Body of pancreas (tissue), 4 donors: ENCODE results near the gene NCL. TPM values are rescaled to one million over a fixed set of nuclear protein-coding genes. Genes with fewer than 3 reads are reported as not detected.
"Not testable (repeated sequence)": the region's sequence is repeated elsewhere in the genome, so short reads cannot be mapped to it uniquely, and the experiment has no call there.

Source experiments
- ATAC-seq: fragments of 150-250 bp; one replicate; pipeline ENCODE4 v1.9.1; 2016
- DNase-seq, 4 donors: peaks; one replicate each; pipeline ENCODE4 v3.0.0-alpha.2; 2019
- H3K27ac ChIP-seq, 4 donors: fragments of 200-600 bp; sonication (generic); 1 replicate in 3 of 4; 2 replicates in 1 of 4; pipeline versions ENCODE4 v1.5.1 to v1.6.1; 2016 to 2019; ENCODE audit warnings: mild to moderate bottlenecking in 1 of 4, mixed read lengths in 1 of 4, moderate library complexity in 1 of 4
- H3K27me3 ChIP-seq, 2 donors: fragments of 200-600 bp; sonication (generic); one replicate each; pipeline ENCODE4 v1.6.0; 2016; ENCODE audit warnings: mild to moderate bottlenecking in 1 of 2
- H3K36me3 ChIP-seq, 2 donors: fragments of 200-600 bp; sonication (generic); replicated peaks in 1 of 2; 2 replicates each; pipeline ENCODE4 v1.5.1; 2016; ENCODE audit warnings: low read depth in 2 of 2; ENCODE audit not compliant: insufficient read depth in 1 of 2
- H3K4me1 ChIP-seq: fragments of 200-600 bp; sonication (generic); one replicate; pipeline ENCODE4 v1.6.0; 2016
- H3K4me3 ChIP-seq, 2 donors: fragments of 200-600 bp; sonication (generic); 1 replicate in 1 of 2; 2 replicates in 1 of 2; pipeline ENCODE4 v1.5.1; 2016 to 2019
- H3K9me3 ChIP-seq, 3 donors: fragments of 200-600 bp; sonication (generic); 1 replicate in 2 of 3; 2 replicates in 1 of 3; pipeline ENCODE4 v1.5.1; 2016
- POLR2A ChIP-seq, 3 donors: fragments of 450-650 bp; IDR thresholded peaks; one replicate each; pipeline ENCODE4 v1.6.1; 2016; ENCODE audit warnings: antibody characterized with exemption in 3 of 3, mild to moderate bottlenecking in 2 of 3
- WGBS, 2 donors: methylation state at CpG; one replicate each; pipeline ENCODE4 v1.1.5; 2017; 5-methylcytosine and 5-hydroxymethylcytosine counted together
- intact Hi-C: fragments of 100-400 bp; cut with DNase I; formaldehyde crosslinking; loops from one replicate; pipeline ENCODE4 v1.15.1; 2023
- total RNA-seq, 2 donors: library from RNA; depleted of rRNA; stranded (reverse); fragments of >200 nt; gene quantifications; one replicate each; pipeline ENCODE4 v1.1.0, GENCODE V29; 2016
- TF ChIP-seq, protein P1 (sequence below), 7 experiments: fragments of 450-650 bp in 4 of 7; fragments of 200-600 bp in 3 of 7; sonication (generic) in 3 of 7; IDR thresholded peaks; one replicate each; pipeline ENCODE4 v1.5.1; 2016 to 2019; ENCODE audit warnings: antibody characterized with exemption in 7 of 7

The NCL gene
- total RNA-seq, 2 donors from 2014 or later: 108 to 159 TPM

DNA sequence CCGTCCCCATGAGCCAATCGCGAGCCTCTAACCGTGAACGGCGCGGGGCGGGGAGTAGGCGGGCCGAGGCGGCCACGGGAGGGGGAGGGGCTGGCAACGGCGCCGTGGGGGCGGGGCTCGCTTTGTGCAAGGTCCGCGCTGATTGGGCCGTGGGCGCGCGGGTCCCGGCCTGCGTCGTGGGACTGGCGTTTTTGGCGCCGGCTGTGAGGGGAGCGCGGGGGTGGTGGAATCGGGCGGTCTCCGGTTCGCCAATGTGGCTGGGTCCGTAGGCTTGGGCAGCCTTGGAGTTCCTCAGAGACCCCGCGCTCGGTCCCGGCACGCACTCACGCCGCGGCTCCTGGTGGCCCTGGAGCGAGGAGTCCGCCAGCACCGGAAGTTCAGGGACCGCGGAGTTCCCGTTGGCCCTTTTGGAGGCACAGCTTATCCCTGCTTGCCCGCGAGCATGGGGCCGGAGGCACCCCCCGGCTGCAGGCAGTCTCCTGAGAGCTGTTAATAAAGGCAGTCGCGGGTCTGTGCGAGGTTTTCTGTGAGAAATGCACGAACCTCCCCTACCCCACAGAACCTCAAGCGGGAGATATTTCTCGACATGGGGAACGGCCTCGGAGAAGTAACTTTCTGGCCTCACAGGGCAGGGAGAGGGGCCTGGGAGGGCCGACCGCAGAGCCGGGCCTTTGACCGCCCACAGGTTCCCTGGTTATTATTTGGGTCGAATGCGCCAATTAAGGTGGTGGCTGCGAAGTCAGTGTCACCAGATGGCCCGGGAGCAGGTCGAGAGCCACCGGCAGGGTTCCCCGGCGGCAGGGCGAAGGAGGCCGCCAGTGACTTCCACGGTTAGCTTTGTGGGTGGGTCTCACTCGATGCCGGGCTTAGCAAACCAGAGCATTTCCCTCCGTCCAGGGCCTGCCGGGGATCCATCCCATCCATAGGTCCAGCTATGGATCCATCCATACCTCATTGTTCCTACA, 574 bp upstream of the NCL start:
- Histone ChIP-seq H3K4me3 (peak overlapping the region; percentile 24), H3K36me3 (peaks cover 16 to 18% of the 10 kb centered on the region in 2 donors), H3K9me3 (no peaks in the 10 kb centered on the region), H3K4me1 (peaks cover 36% of the 10 kb centered on the region), H3K27ac (peak overlapping the region; percentile 95 to 100 (median 98)), H3K27me3 (no peaks in the 10 kb centered on the region)
- DNase-seq (peak; percentile 43 to 99 (median 98)), ATAC-seq (peak; percentile 94)
- peak in 2 of 3 donors; percentile 65 to 79 for TF ChIP-seq POLR2A (IDR thresholded peaks at IDR 0.05)
- TF ChIP-seq, protein P1, sequence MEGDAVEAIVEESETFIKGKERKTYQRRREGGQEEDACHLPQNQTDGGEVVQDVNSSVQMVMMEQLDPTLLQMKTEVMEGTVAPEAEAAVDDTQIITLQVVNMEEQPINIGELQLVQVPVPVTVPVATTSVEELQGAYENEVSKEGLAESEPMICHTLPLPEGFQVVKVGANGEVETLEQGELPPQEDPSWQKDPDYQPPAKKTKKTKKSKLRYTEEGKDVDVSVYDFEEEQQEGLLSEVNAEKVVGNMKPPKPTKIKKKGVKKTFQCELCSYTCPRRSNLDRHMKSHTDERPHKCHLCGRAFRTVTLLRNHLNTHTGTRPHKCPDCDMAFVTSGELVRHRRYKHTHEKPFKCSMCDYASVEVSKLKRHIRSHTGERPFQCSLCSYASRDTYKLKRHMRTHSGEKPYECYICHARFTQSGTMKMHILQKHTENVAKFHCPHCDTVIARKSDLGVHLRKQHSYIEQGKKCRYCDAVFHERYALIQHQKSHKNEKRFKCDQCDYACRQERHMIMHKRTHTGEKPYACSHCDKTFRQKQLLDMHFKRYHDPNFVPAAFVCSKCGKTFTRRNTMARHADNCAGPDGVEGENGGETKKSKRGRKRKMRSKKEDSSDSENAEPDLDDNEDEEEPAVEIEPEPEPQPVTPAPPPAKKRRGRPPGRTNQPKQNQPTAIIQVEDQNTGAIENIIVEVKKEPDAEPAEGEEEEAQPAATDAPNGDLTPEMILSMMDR (IDR thresholded peaks at IDR 0.05): peak in 3 of 7 experiments; percentile 5 to 18 (median 16)
- WGBS, 2 donors: 1 to 11% methylated on average over 7 to 78 of the region's 81 CpGs
- intact Hi-C loops: no loop called here

DNA sequence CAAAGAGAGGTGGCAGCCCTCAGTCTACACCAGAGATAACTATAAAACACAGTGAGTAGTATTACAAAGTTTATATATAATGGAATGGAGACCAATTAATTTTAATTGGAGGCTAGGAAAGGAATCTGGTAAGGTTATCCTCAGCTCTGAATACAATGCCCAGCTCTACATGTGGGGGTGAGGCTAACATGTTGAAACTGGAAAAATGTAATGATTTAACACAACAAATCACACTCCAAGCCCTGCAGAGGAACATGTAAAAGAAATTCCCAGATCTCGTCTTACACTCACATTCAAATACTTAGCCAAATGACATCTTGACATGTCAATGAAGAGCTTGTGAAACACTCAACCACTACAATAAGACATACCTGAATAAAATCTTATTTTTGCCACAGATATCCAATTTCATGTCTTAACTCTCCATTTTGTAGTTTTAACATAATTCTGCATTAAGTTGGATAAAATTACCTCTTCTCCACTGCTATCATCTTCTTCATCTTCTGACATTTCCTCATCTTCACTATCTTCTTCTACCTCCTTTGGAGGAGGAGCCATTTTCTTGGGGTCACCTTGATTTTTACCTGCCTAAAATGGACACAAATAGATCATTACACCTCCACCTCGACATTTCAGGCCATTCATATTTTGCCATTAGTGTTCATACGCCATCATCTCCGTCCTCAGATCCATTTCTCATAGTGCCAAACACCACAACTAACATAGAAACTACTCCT, 1.4 kb downstream of the NCL start:
- Histone ChIP-seq H3K4me3 (peak overlapping the region in 1 of 2 donors; percentile 97), H3K36me3 (peaks cover 25 to 37% of the 10 kb centered on the region in 2 donors), H3K27ac (peak overlapping the region in 3 of 4 donors; percentile 96 to 100 (median 99)), H3K9me3 (no peaks in the 10 kb centered on the region), H3K27me3 (no peaks in the 10 kb centered on the region), H3K4me1 (peaks cover 36% of the 10 kb centered on the region)
- intact Hi-C loops: no loop called here
- WGBS, 2 donors: 6 to 9% methylated on average over 4 of the region's 4 CpGs
- ATAC-seq: no peak
- TF ChIP-seq, protein P1 (IDR thresholded peaks at IDR 0.05): no peak
- no peak for TF ChIP-seq POLR2A (IDR thresholded peaks at IDR 0.05)
- DNase-seq: no peak

DNA sequence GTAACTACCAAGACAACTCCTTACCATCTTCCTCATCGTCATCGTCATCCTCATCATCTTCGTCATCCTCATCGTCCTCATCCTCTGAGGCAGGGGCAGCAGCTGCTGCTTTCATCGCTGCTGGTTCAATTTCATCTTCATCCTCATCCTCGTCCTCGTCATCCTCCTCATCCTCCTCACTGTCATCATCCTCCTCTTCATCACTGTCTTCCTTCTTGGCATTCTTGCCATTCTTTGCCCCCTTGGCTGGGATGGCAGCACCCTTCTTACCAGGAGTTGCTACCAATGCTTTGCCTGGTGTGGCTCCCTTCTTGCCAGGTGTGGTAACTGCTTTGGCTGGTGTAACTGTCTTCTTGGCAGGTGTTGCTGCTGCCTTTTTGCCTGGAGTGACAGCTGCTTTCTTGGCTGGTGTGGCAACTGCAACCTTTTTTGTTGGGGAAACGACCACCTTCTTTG, 2.7 kb downstream of the NCL start:
- Histone ChIP-seq H3K4me1 (peaks cover 36% of the 10 kb centered on the region), H3K36me3 (peaks cover 36 to 49% of the 10 kb centered on the region in 2 donors), H3K9me3 (no peaks in the 10 kb centered on the region), H3K4me3 (no peak overlapping the region), H3K27me3 (no peaks in the 10 kb centered on the region), H3K27ac (no peak overlapping the region)
- intact Hi-C loops: no loop called here
- TF ChIP-seq, protein P1 (IDR thresholded peaks at IDR 0.05): no peak
- TF ChIP-seq POLR2A (IDR thresholded peaks at IDR 0.05): no peak
- DNase-seq (no peak), ATAC-seq (no peak)
- WGBS, 2 donors: 70 to 76% methylated on average over 8 of the region's 8 CpGs

DNA sequence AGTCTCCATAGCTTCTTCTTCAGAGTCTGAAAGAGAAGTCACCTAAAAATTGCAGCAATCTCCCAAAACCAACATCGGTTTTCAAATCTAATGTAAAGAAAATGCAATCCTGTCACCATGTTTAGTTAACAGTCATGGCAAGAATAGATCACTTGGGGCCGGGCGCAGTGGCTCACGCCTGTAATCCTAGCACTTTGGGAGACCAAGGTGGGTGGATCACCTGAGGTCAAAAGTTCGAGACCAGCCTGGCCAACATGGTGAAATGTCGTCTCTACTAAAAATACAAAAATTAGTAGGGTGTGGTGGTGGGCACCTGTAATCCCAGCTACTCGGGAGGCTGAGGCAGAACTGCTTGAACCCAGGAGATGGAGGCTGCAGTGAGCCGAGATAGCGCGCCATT, 3.4 kb downstream of the NCL start:
- intact Hi-C loops, H3K9me3 ChIP-seq, ATAC-seq, H3K4me3 ChIP-seq, H3K27ac ChIP-seq, DNase-seq, H3K27me3 ChIP-seq: not testable (repeated sequence)
- Histone ChIP-seq H3K4me1 (peaks cover 36% of the 10 kb centered on the region), H3K36me3 (peaks cover 43 to 56% of the 10 kb centered on the region in 2 donors)
- WGBS, 2 donors: 83 to 91% methylated on average over 10 of the region's 10 CpGs
